ENCODE results near the gene TAL2.

TAL2 gene

DNA sequence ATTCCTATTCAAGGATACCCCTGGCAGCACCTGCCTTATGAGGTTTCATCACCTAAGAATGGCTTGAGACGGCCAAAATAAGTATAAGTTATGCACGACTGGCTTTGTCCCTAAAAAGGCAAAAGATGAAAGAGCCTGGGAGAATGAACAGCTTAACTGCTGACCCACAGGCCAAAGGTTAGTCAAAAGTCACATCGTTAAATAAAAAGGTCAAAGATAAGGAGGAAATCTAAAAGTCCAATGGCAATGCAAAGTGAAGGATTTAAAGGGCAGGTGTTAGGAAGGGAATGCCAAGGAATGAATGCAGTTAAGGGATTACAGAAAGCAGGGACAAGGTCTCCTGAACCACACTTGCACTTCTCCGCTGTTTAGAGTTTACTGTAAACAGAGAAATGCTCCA is 5.6 kb downstream of the TAL2 start (continued):
- TF ChIP-seq ZNF2 (tag by site-specific recombination; IDR thresholded peaks at IDR 0.05) (no peak), ZNF510 (tag by site-specific recombination; IDR thresholded peaks at IDR 0.05; ENCODE audit: insufficient replicate concordance) (no peak)

- CTCF ChIA-PET, result interaction anchor here (1.1 to 1.3 kb wide), 2 partner anchors 14 to 212 kb away, joined by 3 to 4 read pairs; no protein-coding TSS in a partner anchor
- H3K4me3 ChIP-seq (ENCODE audit: low read depth, low read length), result no peak overlapping the region
- H3K27ac ChIP-seq (ENCODE audit: extremely low read depth, low read depth, low read length), result no peak overlapping the region
- H3K36me3 ChIP-seq (ENCODE audit: control insufficient read depth in 2 of 2, insufficient read depth in 1 of 2, low read length in 2 of 2), result no peaks in the 10 kb centered on the region
- no peaks in the 10 kb centered on the region for H3K9me3 ChIP-seq (ENCODE audit: control insufficient read depth, insufficient read depth, low read depth, low read length)
- POLR2A ChIA-PET, result no interaction called here
- H3K4me1 ChIP-seq (ENCODE audit: control insufficient read depth, insufficient read depth, low read length), result no peaks in the 10 kb centered on the region
- TF ChIP-seq, protein P1, sequence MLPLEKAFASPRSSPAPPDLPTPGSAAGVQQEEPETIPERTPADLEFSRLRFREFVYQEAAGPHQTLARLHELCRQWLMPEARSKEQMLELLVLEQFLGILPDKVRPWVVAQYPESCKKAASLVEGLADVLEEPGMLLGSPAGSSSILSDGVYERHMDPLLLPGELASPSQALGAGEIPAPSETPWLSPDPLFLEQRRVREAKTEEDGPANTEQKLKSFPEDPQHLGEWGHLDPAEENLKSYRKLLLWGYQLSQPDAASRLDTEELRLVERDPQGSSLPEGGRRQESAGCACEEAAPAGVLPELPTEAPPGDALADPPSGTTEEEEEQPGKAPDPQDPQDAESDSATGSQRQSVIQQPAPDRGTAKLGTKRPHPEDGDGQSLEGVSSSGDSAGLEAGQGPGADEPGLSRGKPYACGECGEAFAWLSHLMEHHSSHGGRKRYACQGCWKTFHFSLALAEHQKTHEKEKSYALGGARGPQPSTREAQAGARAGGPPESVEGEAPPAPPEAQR (tag by site-specific recombination; IDR thresholded peaks at IDR 0.05), result no peak
- TF ChIP-seq ZNF629 (tag by site-specific recombination; IDR thresholded peaks at IDR 0.05) (no peak), ZNF621 (tag by site-specific recombination; IDR thresholded peaks at IDR 0.05) (no peak), ZNF560 (tag by site-specific recombination; IDR thresholded peaks at IDR 0.05; ENCODE audit: borderline replicate concordance) (no peak), ZNF626 (tag by site-specific recombination; IDR thresholded peaks at IDR 0.05) (no peak), ZNF830 (tag by site-specific recombination; IDR thresholded peaks at IDR 0.05; ENCODE audit: low read depth) (no peak), SETDB1 (IDR thresholded peaks at IDR 0.05; ENCODE audit: insufficient read length, low read length) (no peak), ZBTB11 (tag by site-specific recombination; conservative IDR thresholded peaks at IDR 0.05; ENCODE audit: low read depth) (no peak), KLF17 (tag by site-specific recombination; IDR thresholded peaks at IDR 0.05) (no peak), ZNF692 (tag by site-specific recombination; IDR thresholded peaks at IDR 0.05) (no peak), KLF8 (tag by site-specific recombination; IDR thresholded peaks at IDR 0.05) (no peak), ZNF266 (tag by site-specific recombination; IDR thresholded peaks at IDR 0.05; ENCODE audit: low read depth) (no peak), ZNF571 (tag by site-specific recombination; IDR thresholded peaks at IDR 0.05) (no peak)
Measured at GRCh38 chr9:105670315-105670714, 8.1 kb downstream of the TAL2 start.

- no peaks in the 10 kb centered on the region for H3K36me3 ChIP-seq (ENCODE audit: control insufficient read depth in 2 of 2, insufficient read depth in 1 of 2, low read length in 2 of 2)
- no peaks in the 10 kb centered on the region for H3K9me3 ChIP-seq (ENCODE audit: control insufficient read depth, insufficient read depth, low read depth, low read length)
- CTCF ChIA-PET, result interaction anchor here (1.1 to 1.3 kb wide), 2 partner anchors 14 to 211 kb away, joined by 3 to 4 read pairs; no protein-coding TSS in a partner anchor
- H3K27ac ChIP-seq (ENCODE audit: extremely low read depth, low read depth, low read length), result no peak overlapping the region
- POLR2A ChIA-PET, result no interaction called here
- no peaks in the 10 kb centered on the region for H3K4me1 ChIP-seq (ENCODE audit: control insufficient read depth, insufficient read depth, low read length)
- H3K4me3 ChIP-seq (ENCODE audit: low read depth, low read length), result no peak overlapping the region
- no peak for TF ChIP-seq ZSCAN16 (tag by site-specific recombination; IDR thresholded peaks at IDR 0.05)
- TF ChIP-seq, protein P2, sequence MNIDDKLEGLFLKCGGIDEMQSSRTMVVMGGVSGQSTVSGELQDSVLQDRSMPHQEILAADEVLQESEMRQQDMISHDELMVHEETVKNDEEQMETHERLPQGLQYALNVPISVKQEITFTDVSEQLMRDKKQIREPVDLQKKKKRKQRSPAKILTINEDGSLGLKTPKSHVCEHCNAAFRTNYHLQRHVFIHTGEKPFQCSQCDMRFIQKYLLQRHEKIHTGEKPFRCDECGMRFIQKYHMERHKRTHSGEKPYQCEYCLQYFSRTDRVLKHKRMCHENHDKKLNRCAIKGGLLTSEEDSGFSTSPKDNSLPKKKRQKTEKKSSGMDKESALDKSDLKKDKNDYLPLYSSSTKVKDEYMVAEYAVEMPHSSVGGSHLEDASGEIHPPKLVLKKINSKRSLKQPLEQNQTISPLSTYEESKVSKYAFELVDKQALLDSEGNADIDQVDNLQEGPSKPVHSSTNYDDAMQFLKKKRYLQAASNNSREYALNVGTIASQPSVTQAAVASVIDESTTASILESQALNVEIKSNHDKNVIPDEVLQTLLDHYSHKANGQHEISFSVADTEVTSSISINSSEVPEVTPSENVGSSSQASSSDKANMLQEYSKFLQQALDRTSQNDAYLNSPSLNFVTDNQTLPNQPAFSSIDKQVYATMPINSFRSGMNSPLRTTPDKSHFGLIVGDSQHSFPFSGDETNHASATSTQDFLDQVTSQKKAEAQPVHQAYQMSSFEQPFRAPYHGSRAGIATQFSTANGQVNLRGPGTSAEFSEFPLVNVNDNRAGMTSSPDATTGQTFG (tag by site-specific recombination; IDR thresholded peaks at IDR 0.05; ENCODE audit: borderline replicate concordance), result no peak
- no peak for TF ChIP-seq HOXC10 (CRISPR knock-in tag; IDR thresholded peaks at IDR 0.05)
- TF ChIP-seq, protein P3, sequence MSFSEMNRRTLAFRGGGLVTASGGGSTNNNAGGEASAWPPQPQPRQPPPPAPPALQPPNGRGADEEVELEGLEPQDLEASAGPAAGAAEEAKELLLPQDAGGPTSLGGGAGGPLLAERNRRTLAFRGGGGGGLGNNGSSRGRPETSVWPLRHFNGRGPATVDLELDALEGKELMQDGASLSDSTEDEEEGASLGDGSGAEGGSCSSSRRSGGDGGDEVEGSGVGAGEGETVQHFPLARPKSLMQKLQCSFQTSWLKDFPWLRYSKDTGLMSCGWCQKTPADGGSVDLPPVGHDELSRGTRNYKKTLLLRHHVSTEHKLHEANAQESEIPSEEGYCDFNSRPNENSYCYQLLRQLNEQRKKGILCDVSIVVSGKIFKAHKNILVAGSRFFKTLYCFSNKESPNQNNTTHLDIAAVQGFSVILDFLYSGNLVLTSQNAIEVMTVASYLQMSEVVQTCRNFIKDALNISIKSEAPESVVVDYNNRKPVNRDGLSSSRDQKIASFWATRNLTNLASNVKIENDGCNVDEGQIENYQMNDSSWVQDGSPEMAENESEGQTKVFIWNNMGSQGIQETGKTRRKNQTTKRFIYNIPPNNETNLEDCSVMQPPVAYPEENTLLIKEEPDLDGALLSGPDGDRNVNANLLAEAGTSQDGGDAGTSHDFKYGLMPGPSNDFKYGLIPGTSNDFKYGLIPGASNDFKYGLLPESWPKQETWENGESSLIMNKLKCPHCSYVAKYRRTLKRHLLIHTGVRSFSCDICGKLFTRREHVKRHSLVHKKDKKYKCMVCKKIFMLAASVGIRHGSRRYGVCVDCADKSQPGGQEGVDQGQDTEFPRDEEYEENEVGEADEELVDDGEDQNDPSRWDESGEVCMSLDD (tag by site-specific recombination; IDR thresholded peaks at IDR 0.05), result no peak
- TF ChIP-seq ZBTB8A (tag by site-specific recombination; IDR thresholded peaks at IDR 0.05), result no peak
Measured at GRCh38 chr9:105670775-105671174, 8.5 kb downstream of the TAL2 start.
